ENCODE data around the gene RRP8.

RRP8 gene

DNA sequence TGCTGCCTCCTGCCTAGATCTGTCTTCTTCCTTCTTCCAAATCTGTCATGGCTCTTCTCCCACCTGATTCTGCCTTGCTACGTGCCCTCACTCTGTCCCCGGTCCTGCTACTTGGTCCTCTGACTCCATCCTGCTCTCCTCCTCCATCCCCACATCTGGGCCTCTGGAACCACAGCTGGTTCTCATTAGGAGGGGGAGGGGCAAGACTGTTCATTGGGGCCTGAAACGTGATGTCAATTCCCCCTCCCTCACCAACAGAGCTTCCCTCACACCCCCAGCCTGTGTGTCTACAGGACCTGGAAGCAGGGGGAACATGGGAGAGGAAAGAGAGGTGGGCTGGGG lies 43.1 kb upstream of the RRP8 start:
- TF ChIP-seq FOXP2 (optimal IDR thresholded peaks at IDR 0.05; ENCODE audit: control extremely low read depth, extremely low read length, insufficient read depth) (peak; percentile 28), POLR2AphosphoS5 (IDR thresholded peaks at IDR 0.05; ENCODE audit: borderline replicate concordance, low read depth, low read length) (peak; percentile 44), EZH2 (IDR thresholded peaks at IDR 0.05) (no peak)
- H3K9ac ChIP-seq (ENCODE audit: insufficient read length), result no peak overlapping the region
- H3K4me3 ChIP-seq, result peak overlapping the region; percentile 76
- peaks cover 24% of the 10 kb centered on the region for H3K36me3 ChIP-seq (ENCODE audit: insufficient read depth, low read length)
- no peaks in the 10 kb centered on the region for H3K9me3 ChIP-seq (ENCODE audit: low read depth, low read length)
- peak; percentile 67 for DNase-seq (ENCODE audit: low read depth, low spot score)
- H3K27ac ChIP-seq, result peak overlapping the region; percentile 96

DNA sequence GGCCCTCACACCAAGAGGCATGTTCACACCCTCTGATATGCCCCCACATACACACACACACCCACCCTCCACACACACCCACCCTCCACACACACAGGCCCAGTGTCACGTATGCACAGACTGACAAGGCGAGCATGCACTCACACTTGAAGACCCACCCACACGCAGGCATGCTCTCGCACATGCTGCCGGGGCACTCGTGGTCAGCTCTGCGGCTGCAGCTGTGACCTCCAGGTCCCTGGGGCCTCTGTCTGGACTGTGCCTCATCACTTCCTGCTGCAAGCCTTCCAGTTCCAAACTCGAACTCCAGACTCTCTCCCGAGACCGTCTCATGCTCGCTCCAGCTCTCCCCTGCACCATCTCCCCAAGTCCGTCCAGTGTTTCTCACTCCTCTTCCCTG lies 42.7 kb upstream of the RRP8 start:
- peak overlapping the region; percentile 96 for H3K27ac ChIP-seq
- TF ChIP-seq POLR2AphosphoS5 (IDR thresholded peaks at IDR 0.05; ENCODE audit: borderline replicate concordance, low read depth, low read length), result no peak
- TF ChIP-seq FOXP2 (optimal IDR thresholded peaks at IDR 0.05; ENCODE audit: control extremely low read depth, extremely low read length, insufficient read depth), result no peak
- TF ChIP-seq EZH2 (IDR thresholded peaks at IDR 0.05), result no peak
- H3K4me3 ChIP-seq, result peak overlapping the region; percentile 76
- no peak for DNase-seq (ENCODE audit: low read depth, low spot score)
- no peaks in the 10 kb centered on the region for H3K9me3 ChIP-seq (ENCODE audit: low read depth, low read length)
- peaks cover 28% of the 10 kb centered on the region for H3K36me3 ChIP-seq (ENCODE audit: insufficient read depth, low read length)
- no peak overlapping the region for H3K9ac ChIP-seq (ENCODE audit: insufficient read length)

DNA sequence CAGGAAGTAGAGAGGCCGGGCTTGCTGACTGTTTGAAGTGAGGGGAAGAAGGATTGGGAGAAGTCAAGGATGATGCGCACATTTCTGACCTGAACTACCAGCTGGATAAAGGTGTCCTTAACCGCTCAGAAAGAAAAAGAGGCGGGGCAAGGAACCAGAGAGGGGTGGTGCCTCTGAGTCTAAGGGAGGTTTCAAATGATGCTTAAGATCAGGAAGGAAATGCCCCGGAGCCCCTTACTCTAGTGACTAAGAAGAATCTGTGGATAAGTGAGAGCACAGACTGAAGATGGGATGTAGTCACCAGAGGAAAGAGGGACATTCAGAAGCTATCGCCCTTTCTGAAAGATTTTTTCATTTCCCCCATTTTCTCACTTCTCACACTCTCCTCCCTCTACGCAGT lies 39.5 kb upstream of the RRP8 start:
- H3K9me3 ChIP-seq (ENCODE audit: low read depth, low read length), result no peaks in the 10 kb centered on the region
- DNase-seq (ENCODE audit: low read depth, low spot score), result no peak
- H3K9ac ChIP-seq (ENCODE audit: insufficient read length), result no peak overlapping the region
- H3K27ac ChIP-seq, result peak overlapping the region; percentile 54
- TF ChIP-seq EZH2 (IDR thresholded peaks at IDR 0.05) (no peak), FOXP2 (optimal IDR thresholded peaks at IDR 0.05; ENCODE audit: control extremely low read depth, extremely low read length, insufficient read depth) (no peak), POLR2AphosphoS5 (IDR thresholded peaks at IDR 0.05; ENCODE audit: borderline replicate concordance, low read depth, low read length) (no peak)
- peak overlapping the region; percentile 16; the same call in 1 of the 2 replicates for H3K4me3 ChIP-seq
- peaks cover 51% of the 10 kb centered on the region for H3K36me3 ChIP-seq (ENCODE audit: insufficient read depth, low read length)

DNA sequence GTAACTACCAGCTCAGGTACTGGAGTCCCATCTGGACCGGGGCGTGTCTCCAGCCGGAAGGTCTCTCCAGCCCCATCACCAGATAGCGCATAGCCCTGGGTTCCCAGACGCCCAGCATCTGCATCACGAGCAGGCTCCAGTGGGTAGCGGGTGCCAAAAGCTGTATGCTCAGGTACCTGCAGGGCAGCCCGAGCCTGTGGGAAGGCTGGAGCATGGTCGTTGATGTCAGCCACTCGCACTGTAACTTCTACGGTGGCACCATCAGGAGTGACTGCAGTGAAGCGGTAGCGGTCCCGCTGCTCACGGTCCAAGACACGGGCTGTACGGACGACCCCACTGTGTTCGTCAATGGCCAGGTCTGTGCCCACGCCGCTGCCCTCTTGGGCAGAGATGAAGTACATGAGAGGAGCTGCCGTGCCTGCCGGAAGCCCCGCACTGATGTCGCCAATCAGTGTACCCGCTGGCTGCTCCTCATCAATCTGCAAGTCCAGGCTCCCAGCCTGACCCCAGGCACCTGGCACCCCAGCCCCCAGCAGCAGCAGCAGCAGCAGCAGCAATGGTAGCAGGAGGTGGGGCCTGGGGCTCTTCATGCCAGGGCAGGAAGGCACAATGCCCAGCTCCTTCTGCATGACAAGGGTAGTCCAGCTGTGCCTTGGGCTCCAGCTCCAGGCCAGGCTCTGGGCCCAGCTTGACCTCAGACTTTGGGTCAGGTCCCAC lies 37.7 kb upstream of the RRP8 start:
- no peak for DNase-seq (ENCODE audit: low read depth, low spot score)
- TF ChIP-seq FOXP2 (optimal IDR thresholded peaks at IDR 0.05; ENCODE audit: control extremely low read depth, extremely low read length, insufficient read depth) (no peak), POLR2AphosphoS5 (IDR thresholded peaks at IDR 0.05; ENCODE audit: borderline replicate concordance, low read depth, low read length) (no peak), EZH2 (IDR thresholded peaks at IDR 0.05) (no peak)
- Histone ChIP-seq H3K27ac (no peak overlapping the region), H3K9me3 (ENCODE audit: low read depth, low read length) (no peaks in the 10 kb centered on the region), H3K4me3 (no peak overlapping the region), H3K36me3 (ENCODE audit: insufficient read depth, low read length) (peaks cover 65% of the 10 kb centered on the region), H3K9ac (ENCODE audit: insufficient read length) (no peak overlapping the region)

DNA sequence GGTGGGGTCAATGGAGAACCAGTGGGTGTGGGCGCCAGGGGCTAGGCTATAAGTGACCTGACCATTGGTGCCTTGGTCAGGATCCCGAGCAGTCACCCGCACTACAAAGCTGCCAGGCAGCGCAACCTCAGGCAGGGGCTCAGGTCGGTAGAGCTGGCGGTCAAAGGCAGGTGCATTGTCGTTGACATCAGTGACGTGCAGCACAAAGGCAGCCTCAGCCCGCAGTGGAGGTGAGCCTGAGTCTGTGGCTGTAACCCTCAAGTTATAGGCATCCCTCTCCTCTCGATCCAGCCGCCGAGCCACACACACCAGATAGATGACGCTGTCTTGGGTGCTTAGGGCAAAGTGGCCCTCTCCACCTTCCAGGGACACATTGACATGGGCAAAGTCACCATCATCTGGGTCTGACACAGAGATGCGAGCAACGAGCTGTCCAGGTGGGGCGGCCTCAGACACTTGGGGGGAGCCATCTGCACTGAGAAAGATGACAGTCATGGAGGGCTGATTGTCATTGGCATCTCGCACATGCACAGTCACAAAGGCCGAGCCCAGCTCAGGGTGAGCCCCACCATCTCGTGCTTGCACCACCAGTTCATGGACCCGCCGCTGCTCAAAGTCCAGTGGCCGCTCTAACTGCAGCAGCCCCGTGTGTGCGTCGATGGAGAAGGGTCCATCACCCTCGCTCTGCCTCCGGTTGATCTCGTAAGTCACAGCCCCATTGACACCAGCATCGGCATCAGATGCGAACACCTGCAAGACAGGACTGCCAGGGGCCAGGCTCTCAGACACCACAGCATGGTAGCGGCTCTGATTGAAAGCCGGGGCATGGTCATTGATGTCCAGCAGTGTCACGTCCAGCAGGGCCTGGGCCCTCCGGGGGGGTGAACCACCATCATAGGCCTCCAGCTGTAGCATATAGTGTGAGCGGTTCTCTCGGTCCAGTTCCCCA lies 36.9 kb upstream of the RRP8 start:
- TF ChIP-seq EZH2 (IDR thresholded peaks at IDR 0.05), result no peak
- TF ChIP-seq FOXP2 (optimal IDR thresholded peaks at IDR 0.05; ENCODE audit: control extremely low read depth, extremely low read length, insufficient read depth), result no peak
- no peak for TF ChIP-seq POLR2AphosphoS5 (IDR thresholded peaks at IDR 0.05; ENCODE audit: borderline replicate concordance, low read depth, low read length)
- no peak overlapping the region for H3K9ac ChIP-seq (ENCODE audit: insufficient read length)

DNA sequence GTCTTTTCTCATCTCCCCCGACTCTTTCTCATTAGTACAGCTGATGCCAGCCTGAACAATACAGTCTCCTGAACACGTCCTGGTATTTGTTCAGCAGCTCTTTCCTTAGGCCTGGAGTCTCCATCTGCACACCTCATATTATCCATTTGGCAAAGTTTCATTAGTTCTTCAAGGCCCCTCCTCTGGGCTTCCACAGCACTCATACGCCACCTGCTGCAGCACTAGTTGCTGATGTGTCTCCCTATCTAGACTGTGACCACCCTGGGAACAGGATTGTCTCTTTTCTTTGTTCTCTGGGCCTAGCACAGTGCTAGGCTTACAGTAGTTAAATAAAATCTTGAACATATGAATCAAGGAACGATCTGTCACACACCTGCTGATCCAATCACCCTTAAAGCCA lies 35.0 kb upstream of the RRP8 start:
- TF ChIP-seq FOXP2 (optimal IDR thresholded peaks at IDR 0.05; ENCODE audit: control extremely low read depth, extremely low read length, insufficient read depth) (no peak), POLR2AphosphoS5 (IDR thresholded peaks at IDR 0.05; ENCODE audit: borderline replicate concordance, low read depth, low read length) (no peak), EZH2 (IDR thresholded peaks at IDR 0.05) (no peak)
- Histone ChIP-seq H3K9ac (ENCODE audit: insufficient read length) (no peak overlapping the region), H3K4me3 (no peak overlapping the region), H3K36me3 (ENCODE audit: insufficient read depth, low read length) (peaks cover 70% of the 10 kb centered on the region), H3K27ac (no peak overlapping the region), H3K9me3 (ENCODE audit: low read depth, low read length) (no peaks in the 10 kb centered on the region)
- DNase-seq (ENCODE audit: low read depth, low spot score), result no peak

More for the DNA sequence above, 36.9 kb upstream of the RRP8 start:
- DNase-seq (ENCODE audit: low read depth, low spot score), result no peak
- Histone ChIP-seq H3K27ac (no peak overlapping the region), H3K9me3 (ENCODE audit: low read depth, low read length) (no peaks in the 10 kb centered on the region), H3K4me3 (no peak overlapping the region), H3K36me3 (ENCODE audit: insufficient read depth, low read length) (peaks cover 64% of the 10 kb centered on the region)

DNA sequence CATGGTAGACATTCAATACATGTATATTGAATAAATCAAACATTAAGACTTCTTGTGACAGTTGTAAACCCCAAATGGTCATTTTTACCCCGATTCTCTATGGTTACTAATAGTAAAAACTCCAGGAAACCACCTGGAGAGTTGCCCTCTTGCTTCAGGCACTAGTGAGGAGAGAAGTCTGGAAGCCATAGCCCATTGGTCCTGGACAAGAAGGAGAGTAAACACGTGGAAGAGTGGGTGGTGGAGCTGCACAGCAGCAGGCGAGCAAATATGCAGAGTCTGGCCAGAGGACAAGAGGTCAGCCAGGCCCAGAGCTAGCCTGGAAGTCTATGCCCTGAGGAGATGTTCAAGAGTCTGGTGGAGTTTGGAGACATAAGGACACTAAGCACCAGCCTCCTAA lies 34.5 kb upstream of the RRP8 start:
- Histone ChIP-seq H3K27ac (no peak overlapping the region), H3K9me3 (ENCODE audit: low read depth, low read length) (no peaks in the 10 kb centered on the region), H3K9ac (ENCODE audit: insufficient read length) (no peak overlapping the region), H3K4me3 (no peak overlapping the region), H3K36me3 (ENCODE audit: insufficient read depth, low read length) (peaks cover 76% of the 10 kb centered on the region)
- TF ChIP-seq FOXP2 (optimal IDR thresholded peaks at IDR 0.05; ENCODE audit: control extremely low read depth, extremely low read length, insufficient read depth) (no peak), POLR2AphosphoS5 (IDR thresholded peaks at IDR 0.05; ENCODE audit: borderline replicate concordance, low read depth, low read length) (no peak), EZH2 (IDR thresholded peaks at IDR 0.05) (no peak)
- no peak for DNase-seq (ENCODE audit: low read depth, low spot score)

DNA sequence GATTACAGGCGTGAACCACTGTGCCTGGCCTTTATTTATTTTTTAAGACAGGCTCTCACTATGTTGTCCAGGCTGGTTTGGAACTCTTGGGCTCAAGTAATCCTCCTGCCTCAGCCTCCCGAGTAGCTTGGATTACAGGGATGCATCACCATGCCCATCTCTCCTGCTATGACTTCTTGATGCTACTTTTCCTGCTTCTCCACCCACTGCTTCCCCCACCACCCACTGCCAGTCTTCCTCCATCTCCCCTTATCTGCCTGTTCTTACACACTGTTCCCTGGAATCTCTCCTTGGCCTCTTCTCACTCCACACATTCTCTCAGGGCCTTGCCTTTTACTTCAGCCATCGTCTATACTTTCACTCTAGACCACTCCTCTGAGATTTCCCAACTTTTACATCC lies 33.1 kb upstream of the RRP8 start:
- no peak overlapping the region for H3K9ac ChIP-seq (ENCODE audit: insufficient read length)
- H3K4me3 ChIP-seq, result no peak overlapping the region
- H3K36me3 ChIP-seq (ENCODE audit: insufficient read depth, low read length), result peaks cover 85% of the 10 kb centered on the region
- no peak overlapping the region for H3K27ac ChIP-seq
- H3K9me3 ChIP-seq (ENCODE audit: low read depth, low read length), result no peaks in the 10 kb centered on the region
- TF ChIP-seq EZH2 (IDR thresholded peaks at IDR 0.05) (no peak), FOXP2 (optimal IDR thresholded peaks at IDR 0.05; ENCODE audit: control extremely low read depth, extremely low read length, insufficient read depth) (no peak), POLR2AphosphoS5 (IDR thresholded peaks at IDR 0.05; ENCODE audit: borderline replicate concordance, low read depth, low read length) (no peak)
- no peak for DNase-seq (ENCODE audit: low read depth, low spot score)
